Neuron (in vitro differentiated cells): ENCODE measurements around the gene PRKAG1.
"Not testable (repeated sequence)": the region's sequence is repeated elsewhere in the genome, so short reads cannot be mapped to it uniquely, and the experiment has no call there.

ENCODE experiments used
- H2AFZ ChIP-seq: one replicate; pipeline ENCODE4 v1.6.1; 2013; ENCODE audit warnings: low read depth, mild to moderate bottlenecking, inconsistent platforms, low read length, moderate library complexity
- H3K27me3 ChIP-seq: one replicate; pipeline ENCODE4 v1.6.1; 2013; ENCODE audit warnings: low read length; ENCODE audit not compliant: insufficient read depth
- H3K36me3 ChIP-seq: one replicate; pipeline ENCODE4 v1.6.1; 2013; ENCODE audit warnings: low read length; ENCODE audit not compliant: insufficient read depth
- H3K4me1 ChIP-seq: one replicate; pipeline ENCODE4 v1.6.1; 2013; ENCODE audit warnings: low read length; ENCODE audit not compliant: insufficient read depth
- H3K4me3 ChIP-seq: 2 replicates; pipeline ENCODE4 v1.5.1; 2013; ENCODE audit warnings: mild to moderate bottlenecking, low read length, moderate library complexity
- H3K9me3 ChIP-seq: one replicate; pipeline ENCODE4 v1.6.1; 2013; ENCODE audit warnings: low read length

The PRKAG1 gene

DNA sequence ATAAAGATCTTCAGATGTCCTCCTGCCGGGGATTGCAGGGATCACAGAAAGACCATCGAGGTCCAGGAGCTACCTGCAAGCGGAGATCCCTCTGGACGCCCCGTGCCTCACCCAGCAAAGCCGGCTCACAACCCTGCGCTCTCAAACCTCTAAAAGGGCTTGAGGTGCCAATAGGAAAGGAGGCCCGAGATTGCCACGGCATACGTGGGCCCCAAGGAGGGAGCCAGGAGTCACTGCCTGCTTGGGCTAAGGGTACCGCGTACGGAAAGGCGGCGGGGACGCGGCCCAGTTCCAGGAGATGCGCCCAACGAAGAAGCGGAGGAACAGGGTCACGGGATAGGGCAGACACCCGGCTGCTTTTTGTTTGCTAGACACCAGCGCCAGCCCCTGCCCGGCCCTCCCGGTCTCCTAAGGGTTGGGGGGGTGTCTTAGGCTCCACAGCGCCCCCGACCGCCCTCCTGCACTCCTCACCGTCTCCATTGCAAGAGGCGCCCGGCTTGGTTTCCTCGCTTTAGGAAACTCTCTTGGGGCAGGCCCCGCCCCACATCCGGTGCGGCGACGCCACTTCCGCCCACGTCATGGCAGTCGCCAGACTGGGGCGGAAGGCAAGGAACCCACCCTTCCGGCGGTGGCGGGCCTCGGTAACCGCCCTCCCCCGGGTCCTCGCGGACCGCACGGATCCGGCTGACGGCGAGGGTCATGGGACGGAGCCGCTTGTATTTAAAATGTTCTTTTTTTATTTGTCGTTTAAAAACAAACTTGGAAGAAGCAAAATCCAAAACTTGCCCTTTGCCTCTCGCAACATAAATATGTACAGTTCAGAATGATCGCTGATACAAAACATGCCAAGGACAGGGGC, at the start of gene PRKAG1:
TSS of gene PRKAG1 (minus strand) at position 516 of the 859 bp plus-strand sequence. CDS start at position 480, 36 bp downstream.
- peaks cover 23% of the 10 kb centered on the region for H3K36me3 ChIP-seq
- H3K4me1 ChIP-seq, result peaks cover 16% of the 10 kb centered on the region

DNA sequence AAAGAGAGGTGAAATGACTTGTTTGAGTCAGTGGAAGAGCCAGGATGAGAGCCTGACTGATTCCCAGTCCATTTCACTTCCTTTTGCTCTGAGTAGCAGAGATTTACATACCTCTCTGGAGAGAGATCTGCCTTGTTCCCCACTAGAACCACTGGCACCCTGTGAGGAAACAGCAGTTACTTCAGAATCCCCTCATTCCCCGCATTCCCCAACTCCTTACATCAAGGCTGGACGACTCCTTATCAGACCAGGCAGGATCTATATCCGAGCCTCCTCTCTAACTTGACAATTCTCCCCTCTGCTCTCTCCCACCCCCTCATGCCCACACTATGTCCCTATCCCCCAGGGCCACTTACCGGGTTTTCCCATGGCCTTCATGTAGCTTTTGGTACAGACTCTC, 47.5 kb upstream of the PRKAG1 start:
- Histone ChIP-seq H3K4me1 (peaks cover 15% of the 10 kb centered on the region), H3K9me3 (no peaks in the 10 kb centered on the region), H3K27me3 (no peaks in the 10 kb centered on the region), H3K4me3 (no peak overlapping the region), H2AFZ (no peak overlapping the region), H3K36me3 (no peaks in the 10 kb centered on the region)

More for the DNA sequence above, at the start of gene PRKAG1:
- Histone ChIP-seq H2AFZ (peak within 1 kb of the TSS; percentile 69), H3K9me3 (no peaks in the 10 kb centered on the region), H3K27me3 (no peaks in the 10 kb centered on the region), H3K4me3 (peak within 1 kb of the TSS; percentile 83)

DNA sequence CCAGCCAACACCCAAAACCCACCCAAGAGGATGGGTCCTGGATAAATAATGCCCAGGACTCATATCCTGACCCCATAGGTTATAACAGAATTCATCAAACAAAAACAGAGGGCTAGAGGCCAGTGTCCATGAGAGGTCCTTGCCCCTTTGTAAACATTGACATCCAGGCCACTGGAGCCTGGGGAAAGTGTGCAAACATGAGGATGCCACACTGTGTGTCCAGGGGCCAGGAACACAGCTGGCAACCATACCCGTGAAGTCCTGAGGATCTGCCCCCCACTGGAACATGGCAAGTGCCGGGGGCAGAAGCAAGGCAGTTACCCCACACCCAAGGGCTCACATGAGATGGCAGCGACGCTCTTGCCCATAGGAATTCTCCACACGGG, 46.2 kb upstream of the PRKAG1 start:
- H2AFZ ChIP-seq, result no peak overlapping the region
- H3K27me3 ChIP-seq, result no peaks in the 10 kb centered on the region
- H3K36me3 ChIP-seq, result no peaks in the 10 kb centered on the region
- no peak overlapping the region for H3K4me3 ChIP-seq
- H3K4me1 ChIP-seq, result peaks cover 13% of the 10 kb centered on the region
- no peaks in the 10 kb centered on the region for H3K9me3 ChIP-seq

DNA sequence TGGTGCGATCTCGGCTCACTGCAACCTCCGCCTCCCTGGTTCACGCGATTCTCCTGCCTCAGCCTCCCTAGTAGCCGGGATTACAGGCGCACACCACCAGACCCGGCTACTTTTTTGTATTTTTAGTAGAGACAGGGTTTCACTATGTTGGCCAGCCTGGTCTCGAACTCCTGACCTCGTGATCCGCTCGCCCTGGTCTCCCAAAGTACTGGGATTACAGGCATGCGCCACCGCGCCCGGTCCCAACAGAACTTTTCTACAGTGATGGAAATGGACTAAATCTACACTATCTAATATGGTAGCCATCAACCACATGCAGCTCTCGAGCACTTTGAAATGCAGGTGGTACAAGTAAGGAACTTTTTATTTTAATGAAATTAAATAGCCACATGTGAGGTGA, 43.3 kb upstream of the PRKAG1 start:
- H2AFZ ChIP-seq, H3K36me3 ChIP-seq, H3K9me3 ChIP-seq, H3K4me3 ChIP-seq, H3K27me3 ChIP-seq: not testable (repeated sequence)
- peaks cover 30% of the 10 kb centered on the region for H3K4me1 ChIP-seq

DNA sequence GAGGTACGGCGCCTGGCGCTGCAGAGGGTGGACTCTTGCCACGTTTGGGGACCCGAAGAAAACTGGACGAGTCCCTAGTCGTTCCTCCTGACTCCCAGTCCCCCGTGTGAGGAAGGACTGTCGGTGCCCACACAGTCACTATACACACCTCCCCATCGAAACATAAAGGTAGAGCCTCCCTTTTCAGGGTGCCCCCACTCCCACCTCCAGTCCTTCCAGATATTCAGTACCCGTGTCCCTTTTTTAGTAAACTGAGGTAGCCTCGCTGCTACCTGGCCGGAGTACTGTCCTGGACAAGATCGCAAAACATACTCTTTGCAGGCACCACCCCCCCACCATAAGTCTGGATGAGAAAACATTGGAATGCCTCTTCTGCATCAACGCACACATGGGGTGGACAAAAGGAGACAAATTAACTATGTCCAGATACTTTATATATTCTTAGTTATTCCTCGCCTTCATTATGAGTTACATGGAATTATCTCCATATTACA, 42.6 kb upstream of the PRKAG1 start:
- H3K9me3 ChIP-seq, result no peaks in the 10 kb centered on the region
- H3K27me3 ChIP-seq, result no peaks in the 10 kb centered on the region
- peaks cover 1% of the 10 kb centered on the region for H3K36me3 ChIP-seq
- peak overlapping the region; percentile 98 for H2AFZ ChIP-seq
- H3K4me3 ChIP-seq, result peak overlapping the region; percentile 95
- H3K4me1 ChIP-seq, result peaks cover 37% of the 10 kb centered on the region

GRCh38 chr12:49060237-49061156, 41.9 kb upstream of the PRKAG1 start, which contains the start of gene KMT2D:
Gene KMT2D, minus strand, starts transcription at chr12:49060794. Its CDS starts 5,470 bp downstream, at chr12:49055324.
- Histone ChIP-seq H3K27me3 (no peaks in the 10 kb centered on the region), H3K4me1 (peaks cover 41% of the 10 kb centered on the region), H3K36me3 (peaks cover 8% of the 10 kb centered on the region), H3K9me3 (no peaks in the 10 kb centered on the region), H2AFZ (peak within 1 kb of the TSS; percentile 98), H3K4me3 (peak within 1 kb of the TSS; percentile 95)

DNA sequence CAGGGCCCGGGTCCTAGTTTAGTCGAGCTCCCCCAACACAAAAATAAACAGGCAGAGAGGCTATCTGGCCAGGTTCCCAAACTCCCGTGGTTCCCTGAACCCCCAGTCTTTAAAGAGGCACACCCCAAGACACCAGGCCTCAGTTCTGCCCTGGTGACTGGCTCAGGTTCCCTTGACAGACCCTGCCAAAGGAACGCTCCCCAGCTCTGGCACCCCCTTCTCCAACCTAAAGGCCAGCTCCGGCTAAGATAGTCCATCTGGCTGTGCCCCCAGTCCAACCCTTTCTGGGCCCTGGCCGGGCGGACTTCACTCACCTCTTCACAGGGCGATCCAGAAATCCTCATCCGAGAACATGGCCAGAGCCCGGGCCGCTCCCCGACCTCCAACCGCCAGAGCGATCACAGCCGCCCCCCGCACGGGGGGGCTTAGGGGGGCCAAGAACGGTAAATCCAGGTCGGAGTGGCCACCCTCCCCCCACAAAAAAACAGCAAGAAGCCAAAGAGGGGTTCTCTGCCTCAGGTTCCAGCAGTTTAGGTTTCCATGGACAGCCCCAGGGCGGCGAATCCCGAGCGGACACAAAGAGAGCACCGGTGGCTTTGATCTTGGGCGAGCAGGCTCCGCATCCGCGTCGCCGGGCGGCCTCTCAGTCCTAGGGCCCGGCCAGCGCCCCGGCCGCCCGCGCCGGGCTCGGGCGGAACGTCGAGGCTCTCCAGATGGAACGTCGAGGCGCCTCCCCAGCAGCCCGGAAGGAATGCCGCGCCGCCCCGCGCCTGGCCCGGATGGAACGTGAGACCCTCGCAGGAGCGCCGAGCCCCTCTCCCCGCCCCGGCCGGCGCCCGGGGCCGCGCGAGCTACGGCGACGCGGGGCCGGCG, 41.0 kb upstream of the PRKAG1 start:
- H3K4me3 ChIP-seq, result peak overlapping the region; percentile 95
- peaks cover 41% of the 10 kb centered on the region for H3K4me1 ChIP-seq
- H3K27me3 ChIP-seq, result no peaks in the 10 kb centered on the region
- H3K9me3 ChIP-seq, result no peaks in the 10 kb centered on the region
- peaks cover 18% of the 10 kb centered on the region for H3K36me3 ChIP-seq
- no peak overlapping the region for H2AFZ ChIP-seq

- Histone ChIP-seq H3K9me3 (no peaks in the 10 kb centered on the region), H3K36me3 (peaks cover 23% of the 10 kb centered on the region), H3K4me3 (peak overlapping the region; percentile 95), H3K4me1 (peaks cover 41% of the 10 kb centered on the region), H2AFZ (no peak overlapping the region), H3K27me3 (no peaks in the 10 kb centered on the region)
These were observed 40.4 kb upstream of the PRKAG1 start for GRCh38 chr12:49059045-49059298.

DNA sequence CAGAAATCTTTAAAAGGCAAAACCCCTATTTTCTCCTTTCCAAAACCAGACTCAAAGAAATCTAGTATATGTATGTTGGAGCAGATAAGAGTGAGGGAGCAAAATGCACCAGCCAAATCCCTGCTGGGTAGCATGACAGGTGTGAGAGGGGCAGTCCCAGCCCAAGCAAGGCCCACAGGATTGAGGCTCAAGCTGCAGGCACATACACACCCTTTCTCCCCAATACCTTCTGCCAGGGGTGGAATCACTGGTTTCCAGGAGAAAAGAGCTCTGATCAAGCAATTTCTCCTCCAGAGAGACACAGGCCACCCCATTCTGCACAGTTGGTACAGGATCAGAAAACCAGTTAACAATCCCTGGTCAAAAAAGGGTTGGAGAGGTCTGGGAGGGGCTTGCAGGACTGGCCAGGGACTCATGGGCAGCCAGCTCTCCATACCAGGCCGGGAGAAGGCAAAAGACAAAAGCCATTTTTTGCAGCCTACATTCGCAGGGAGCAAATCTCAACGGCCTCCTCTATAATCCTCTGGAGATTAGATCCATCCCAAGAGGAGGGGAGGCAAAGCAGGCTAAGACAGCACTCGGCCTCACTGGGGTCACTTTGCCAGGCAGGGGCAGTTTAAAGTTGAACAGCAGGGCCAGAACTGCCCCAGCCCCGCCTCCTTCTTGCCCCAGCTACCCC, 39.9 kb upstream of the PRKAG1 start:
- Histone ChIP-seq H2AFZ (no peak overlapping the region), H3K4me1 (peaks cover 41% of the 10 kb centered on the region), H3K36me3 (peaks cover 27% of the 10 kb centered on the region), H3K27me3 (no peaks in the 10 kb centered on the region), H3K9me3 (no peaks in the 10 kb centered on the region), H3K4me3 (peak overlapping the region; percentile 95)

DNA sequence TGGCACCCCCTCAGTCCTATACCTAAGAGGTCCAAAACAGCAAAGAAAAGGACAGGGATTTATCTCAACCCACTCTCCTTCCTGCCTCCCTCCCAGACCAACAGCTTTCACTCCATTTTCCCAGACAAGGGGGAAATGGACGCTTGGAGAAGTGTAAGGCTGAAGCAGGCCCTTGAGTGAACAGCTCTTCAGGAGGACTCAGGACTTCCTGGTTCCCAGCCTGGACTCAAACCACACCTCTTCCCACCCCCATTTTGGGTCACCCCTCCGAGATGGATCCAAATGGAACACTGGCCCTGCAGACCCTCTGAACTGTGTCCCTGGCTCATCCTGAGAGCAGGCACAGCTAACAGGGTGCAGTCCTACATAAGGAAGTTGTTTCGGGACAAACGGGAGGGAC, 39.3 kb upstream of the PRKAG1 start:
- Histone ChIP-seq H2AFZ (no peak overlapping the region), H3K27me3 (no peaks in the 10 kb centered on the region), H3K4me1 (peaks cover 41% of the 10 kb centered on the region), H3K36me3 (peaks cover 33% of the 10 kb centered on the region), H3K9me3 (no peaks in the 10 kb centered on the region), H3K4me3 (peak overlapping the region; percentile 95)

GRCh38 chr12:49055978-49056754, 37.6 kb upstream of the PRKAG1 start:
- H2AFZ ChIP-seq, result no peak overlapping the region
- peaks cover 51% of the 10 kb centered on the region for H3K36me3 ChIP-seq
- H3K27me3 ChIP-seq, result no peaks in the 10 kb centered on the region
- H3K4me1 ChIP-seq, result peaks cover 38% of the 10 kb centered on the region
- H3K4me3 ChIP-seq, result no peak overlapping the region
- H3K9me3 ChIP-seq, result no peaks in the 10 kb centered on the region
